MCF 10A (cell line): ENCODE data around the gene NRG3. TPM values are rescaled to one million over a fixed set of nuclear protein-coding genes. Genes with fewer than 3 reads are reported as not detected.
A peak's percentile ranks its signal among the peaks of the same experiment; 100 is the strongest.

Source experiments
- BruUV-seq: library from RNA; stranded (reverse); fragments of 400-500 nt; replicated peaks from 2 replicates; lab custom pipeline; 2021; lab: Mats Ljungman, UMichigan
- CTCF ChIA-PET: fragments of 300-600 bp; sonication (Branson Sonifier 250); formaldehyde crosslinking; extraction: SDS; loops from one replicate; lab custom pipeline; 2021; ENCODE audit warnings: antibody characterized with exemption, inconsistent platforms; lab: Yijun Ruan, JAX
- POLR2A ChIA-PET: fragments of 300-600, 350-650 bp; sonication (Branson Sonifier 250); formaldehyde crosslinking; extraction: SDS; loops from one replicate; lab custom pipeline; 2020; ENCODE audit warnings: antibody characterized with exemption, inconsistent platforms; lab: Yijun Ruan, JAX
- DNase-seq: peaks from one replicate; pipeline ENCODE4 v3.0.0-alpha.2; 2018; ENCODE audit not compliant: unreplicated experiment
- H3K27ac Mint-ChIP-seq: one replicate; pipeline ENCODE4 v1.8.0; 2022; ENCODE audit warnings: mild to moderate bottlenecking, low read depth, mixed read lengths; ENCODE audit not compliant: unreplicated experiment
- H3K27me3 Mint-ChIP-seq: one replicate; pipeline ENCODE4 v1.8.0; 2022; ENCODE audit warnings: mixed read lengths; ENCODE audit not compliant: insufficient read depth, unreplicated experiment
- H3K36me3 Mint-ChIP-seq: one replicate; pipeline ENCODE4 v1.8.0; 2022; ENCODE audit warnings: mild to moderate bottlenecking, moderate library complexity, mixed read lengths; ENCODE audit not compliant: insufficient read depth, unreplicated experiment
- H3K4me1 Mint-ChIP-seq: one replicate; pipeline ENCODE4 v1.8.0; 2022; ENCODE audit warnings: mixed read lengths; ENCODE audit not compliant: insufficient read depth, unreplicated experiment
- H3K4me3 Mint-ChIP-seq: one replicate; pipeline ENCODE4 v1.8.0; 2022; ENCODE audit warnings: mild to moderate bottlenecking, moderate library complexity, mixed read lengths; ENCODE audit not compliant: unreplicated experiment
- H3K9me3 Mint-ChIP-seq: one replicate; pipeline ENCODE4 v1.8.0; 2022; ENCODE audit warnings: mixed read lengths; ENCODE audit not compliant: unreplicated experiment
- CTCF ChIP-seq: fragments of 200-600 bp; IDR thresholded peaks from one replicate; pipeline ENCODE4 v1.8.0; 2022; ENCODE audit warnings: antibody characterized with exemption, mild to moderate bottlenecking; ENCODE audit not compliant: unreplicated experiment
- intact Hi-C: fragments of 100-400 bp; cut with micrococcal nuclease; formaldehyde crosslinking; loops from 2 replicates; pipeline ENCODE4 v1.14.1; 2022
- total RNA-seq: library from RNA; stranded (reverse); gene quantifications from 2 replicates; pipeline ENCODE4 v1.2.3, GENCODE V29; 2022

The NRG3 gene
- total RNA-seq, 1 experiment from 2014 or later: not detected

- CTCF ChIA-PET: interaction anchor here (0.9 to 1.6 kb wide), 2 partner anchors 49 to 128 kb away, joined by 3 to 4 read pairs; no protein-coding TSS in a partner anchor
- H3K9me3 Mint-ChIP-seq: peaks cover 16% of the 10 kb centered on the region
- POLR2A ChIA-PET: no interaction called here
- H3K27ac Mint-ChIP-seq: no peak overlapping the region
- intact Hi-C loops: no loop called here
- H3K27me3 Mint-ChIP-seq: no peaks in the 10 kb centered on the region
- no peak overlapping the region for H3K4me3 Mint-ChIP-seq
- peaks cover 13% of the 10 kb centered on the region for H3K4me1 Mint-ChIP-seq
- no TSS peak for BruUV-seq
- no peaks in the 10 kb centered on the region for H3K36me3 Mint-ChIP-seq
- TF ChIP-seq CTCF: no peak
- no peak for DNase-seq
These were observed 1049.7 kb downstream of the NRG3 start for GRCh38 chr10:82924711-82925110.

GRCh38 chr10:82925547-82925946 lies 1050.6 kb downstream of the NRG3 start:
- no peaks in the 10 kb centered on the region for H3K27me3 Mint-ChIP-seq
- TF ChIP-seq CTCF: no peak
- intact Hi-C loops: no loop called here
- peaks cover 8% of the 10 kb centered on the region for H3K9me3 Mint-ChIP-seq
- peaks cover 13% of the 10 kb centered on the region for H3K4me1 Mint-ChIP-seq
- H3K4me3 Mint-ChIP-seq: no peak overlapping the region
- no peak overlapping the region for H3K27ac Mint-ChIP-seq
- BruUV-seq: no TSS peak
- CTCF ChIA-PET: interaction anchor here (0.9 kb wide), 1 partner anchor 48 kb away, joined by 3 read pairs; no protein-coding TSS in a partner anchor
- DNase-seq: peak; percentile 29
- no peaks in the 10 kb centered on the region for H3K36me3 Mint-ChIP-seq
- POLR2A ChIA-PET: no interaction called here

- Mint-ChIP-seq H3K27me3 (no peaks in the 10 kb centered on the region), H3K9me3 (no peaks in the 10 kb centered on the region), H3K4me1 (peaks cover 6% of the 10 kb centered on the region), H3K27ac (no peak overlapping the region), H3K36me3 (no peaks in the 10 kb centered on the region), H3K4me3 (no peak overlapping the region)
- intact Hi-C loops: no loop called here
- no peak for DNase-seq
- ChIA-PET POLR2A (no interaction called here), CTCF (interaction anchor here (1.0 to 1.9 kb wide), 3 partner anchors 25 to 136 kb away, joined by 3 to 5 read pairs (median 3); no protein-coding TSS in a partner anchor)
- no TSS peak for BruUV-seq
- TF ChIP-seq CTCF: no peak
These were observed 1057.5 kb downstream of the NRG3 start for GRCh38 chr10:82932451-82932850.

GRCh38 chr10:82934429-82934828 lies 1059.4 kb downstream of the NRG3 start:
- Mint-ChIP-seq H3K4me3 (no peak overlapping the region), H3K36me3 (no peaks in the 10 kb centered on the region), H3K27ac (no peak overlapping the region), H3K27me3 (no peaks in the 10 kb centered on the region), H3K4me1 (peaks cover 6% of the 10 kb centered on the region), H3K9me3 (no peaks in the 10 kb centered on the region)
- DNase-seq: peak; percentile 21
- intact Hi-C loops: no loop called here
- ChIA-PET CTCF (interaction anchor here (1.9 kb wide), 1 partner anchor 23 kb away, joined by 5 read pairs; no protein-coding TSS in a partner anchor), POLR2A (no interaction called here)
- TF ChIP-seq CTCF: no peak
- BruUV-seq: no TSS peak
